Astrocyte (in vitro differentiated cells and primary cell): ENCODE data around the gene STING1.

ENCODE experiments used
- CTCF ChIP-seq: IDR thresholded peaks from 2 replicates; pipeline ENCODE4 v1.5.1; 2011; ENCODE audit warnings: low read depth, mild to moderate bottlenecking, inconsistent platforms, low read length, moderate library complexity; ENCODE audit not compliant: insufficient read depth
- EZH2 ChIP-seq: IDR thresholded peaks from 2 replicates; pipeline ENCODE4 v1.6.1; 2012; ENCODE audit warnings: mild to moderate bottlenecking, low read length, inconsistent platforms; ENCODE audit not compliant: insufficient read depth

GRCh38 chr5:139446956-139447779, 35.4 kb downstream of the STING1 start:
- TF ChIP-seq CTCF (no peak), EZH2 (no peak)
